Stimulated activated CD4-positive, alpha-beta T cell treated with anti-CD3 and anti-CD28 coated beads, Interleukin-1b, Interleukin-23, amount 100 ng/mL, for 1 hour (primary cell): ENCODE results near the gene MTURN.

ENCODE experiments used
- DNase-seq, 2 donors: peaks; one replicate each; pipeline ENCODE4 v3.0.0-alpha.2; 2020; ENCODE audit warnings: low read depth in 2 of 2

The MTURN gene

GRCh38 chr7:30162133-30162532 lies 27.3 kb downstream of the MTURN start:
- no peak for DNase-seq

- no peak for DNase-seq
Measured at GRCh38 chr7:30162622-30163124, 27.9 kb downstream of the MTURN start.

GRCh38 chr7:30163231-30163894 lies 28.6 kb downstream of the MTURN start:
- no peak for DNase-seq

GRCh38 chr7:30164567-30164966 lies 29.8 kb downstream of the MTURN start:
- no peak for DNase-seq

- no peak for DNase-seq
Measured at GRCh38 chr7:30165590-30165989, 30.8 kb downstream of the MTURN start.

GRCh38 chr7:30166155-30166840 lies 31.5 kb downstream of the MTURN start:
- no peak for DNase-seq

- DNase-seq = no peak
Measured at GRCh38 chr7:30166841-30167235, 32.1 kb downstream of the MTURN start.

GRCh38 chr7:30167901-30168300 lies 33.1 kb downstream of the MTURN start:
- no peak for DNase-seq

- DNase-seq = no peak
Measured at GRCh38 chr7:30168835-30169573, 34.2 kb downstream of the MTURN start.

- DNase-seq = no peak
Measured at GRCh38 chr7:30169579-30169978, 34.8 kb downstream of the MTURN start.

GRCh38 chr7:30170476-30171205 lies 35.9 kb downstream of the MTURN start:
- no peak for DNase-seq

- DNase-seq = no peak
Measured at GRCh38 chr7:30171766-30172447, 37.1 kb downstream of the MTURN start.

- DNase-seq = no peak
Measured at GRCh38 chr7:30172451-30172850, 37.7 kb downstream of the MTURN start.

- DNase-seq = no peak
Measured at GRCh38 chr7:30173058-30173897, 38.5 kb downstream of the MTURN start.

- no peak for DNase-seq
Measured at GRCh38 chr7:30175180-30175579, 40.4 kb downstream of the MTURN start.

GRCh38 chr7:30175636-30176147 lies 40.9 kb downstream of the MTURN start:
- no peak for DNase-seq

GRCh38 chr7:30176463-30177109 lies 41.8 kb downstream of the MTURN start:
- DNase-seq = no peak

- DNase-seq = no peak
Measured at GRCh38 chr7:30177186-30177585, 42.4 kb downstream of the MTURN start.

GRCh38 chr7:30177965-30178364 lies 43.2 kb downstream of the MTURN start:
- DNase-seq = no peak
